ENCODE data around the gene HELZ2. TPM values are rescaled to one million over a fixed set of nuclear protein-coding genes. Genes with fewer than 3 reads are reported as not detected.

Gene HELZ2
- total RNA-seq, 1 experiment from 2014 or later, result 33.4 TPM

GRCh38 chr20:63557481-63557891 lies 16.6 kb downstream of the HELZ2 start:
- H3K9ac ChIP-seq (ENCODE audit: low read length), result no peak overlapping the region
- H3K9me3 ChIP-seq (ENCODE audit: low read length), result no peaks in the 10 kb centered on the region
- H4K20me1 ChIP-seq (ENCODE audit: low read length), result no peaks in the 10 kb centered on the region
- H2AFZ ChIP-seq (ENCODE audit: low read length), result no peak overlapping the region
- ATAC-seq (no peak), DNase-seq (no peak)
- no peak overlapping the region for H3K27ac ChIP-seq (ENCODE audit: low read length)
- ChIA-PET POLR2A (ENCODE audit: unreplicated experiment) (no interaction called here), CTCF (no interaction called here)
- H3K4me3 ChIP-seq (ENCODE audit: low read length), result no peak overlapping the region
- no peaks in the 10 kb centered on the region for H3K79me2 ChIP-seq (ENCODE audit: low read length)
- no peak overlapping the region for H3K4me2 ChIP-seq (ENCODE audit: low read length)
- no peaks in the 10 kb centered on the region for H3K9me2 ChIP-seq (replicated peaks; ENCODE audit: low read length)
- H3K27me3 ChIP-seq (ENCODE audit: low read length), result no peaks in the 10 kb centered on the region
- H3K36me3 ChIP-seq (ENCODE audit: low read depth, low read length), result peaks cover 4% of the 10 kb centered on the region; the same call in 1 of the 2 replicates
- TF ChIP-seq CTCF (conservative IDR thresholded peaks at IDR 0.05; ENCODE audit: low read depth, low read length) (no peak), EZH2phosphoT487 (IDR thresholded peaks at IDR 0.05; ENCODE audit: borderline replicate concordance, low read length) (no peak), EZH2 (IDR thresholded peaks at IDR 0.05; ENCODE audit: low read length, unreplicated experiment) (no peak)
- intact Hi-C loops (cut with micrococcal nuclease), result no loop called here
- H3K4me1 ChIP-seq (ENCODE audit: insufficient read depth, low read length), result peaks cover 6% of the 10 kb centered on the region
- BruUV-seq (replicated peaks), result no TSS peak
- H3F3A ChIP-seq (ENCODE audit: low read length, unreplicated experiment), result no peaks in the 10 kb centered on the region

- TF ChIP-seq CTCF (conservative IDR thresholded peaks at IDR 0.05; ENCODE audit: low read depth, low read length) (no peak), EZH2 (IDR thresholded peaks at IDR 0.05; ENCODE audit: low read length, unreplicated experiment) (no peak), EZH2phosphoT487 (IDR thresholded peaks at IDR 0.05; ENCODE audit: borderline replicate concordance, low read length) (no peak)
- H3K4me3 ChIP-seq (ENCODE audit: low read length), result no peak overlapping the region
- no peaks in the 10 kb centered on the region for H3K9me2 ChIP-seq (replicated peaks; ENCODE audit: low read length)
- peaks cover 4% of the 10 kb centered on the region; the same call in 1 of the 2 replicates for H3K36me3 ChIP-seq (ENCODE audit: low read depth, low read length)
- peaks cover 7% of the 10 kb centered on the region for H3K4me1 ChIP-seq (ENCODE audit: insufficient read depth, low read length)
- BruUV-seq (replicated peaks), result no TSS peak
- H3F3A ChIP-seq (ENCODE audit: low read length, unreplicated experiment), result no peaks in the 10 kb centered on the region
- ATAC-seq (no peak), DNase-seq (no peak)
- intact Hi-C loops (cut with micrococcal nuclease), result no loop called here
- H4K20me1 ChIP-seq (ENCODE audit: low read length), result no peaks in the 10 kb centered on the region
- H3K9me3 ChIP-seq (ENCODE audit: low read length), result no peaks in the 10 kb centered on the region
- no peaks in the 10 kb centered on the region for H3K27me3 ChIP-seq (ENCODE audit: low read length)
- CTCF ChIA-PET, result no interaction called here
- no peak overlapping the region for H2AFZ ChIP-seq (ENCODE audit: low read length)
- no peaks in the 10 kb centered on the region for H3K79me2 ChIP-seq (ENCODE audit: low read length)
- H3K4me2 ChIP-seq (ENCODE audit: low read length), result no peak overlapping the region
- no peak overlapping the region for H3K9ac ChIP-seq (ENCODE audit: low read length)
- POLR2A ChIA-PET (ENCODE audit: unreplicated experiment), result no interaction called here
- no peak overlapping the region for H3K27ac ChIP-seq (ENCODE audit: low read length)
These were observed 17.1 kb downstream of the HELZ2 start for GRCh38 chr20:63556873-63557478.

GRCh38 chr20:63555661-63556381 lies 18.2 kb downstream of the HELZ2 start:
- POLR2A ChIA-PET (ENCODE audit: unreplicated experiment), result no interaction called here

More at GRCh38 chr20:63555661-63556381, 18.2 kb downstream of the HELZ2 start:
- H3K4me3 ChIP-seq (ENCODE audit: low read length), result no peak overlapping the region
- H3K79me2 ChIP-seq (ENCODE audit: low read length), result no peaks in the 10 kb centered on the region
- no peak overlapping the region for H2AFZ ChIP-seq (ENCODE audit: low read length)
- no TSS peak for BruUV-seq (replicated peaks)
- no peaks in the 10 kb centered on the region for H3K27me3 ChIP-seq (ENCODE audit: low read length)
- peaks cover 7% of the 10 kb centered on the region for H3K4me1 ChIP-seq (ENCODE audit: insufficient read depth, low read length)
- peaks cover 4% of the 10 kb centered on the region; the same call in 1 of the 2 replicates for H3K36me3 ChIP-seq (ENCODE audit: low read depth, low read length)
- no peaks in the 10 kb centered on the region for H3F3A ChIP-seq (ENCODE audit: low read length, unreplicated experiment)
- no peaks in the 10 kb centered on the region for H3K9me3 ChIP-seq (ENCODE audit: low read length)
- ATAC-seq (no peak), DNase-seq (no peak)
- intact Hi-C loops (cut with micrococcal nuclease), result no loop called here
- TF ChIP-seq EZH2 (IDR thresholded peaks at IDR 0.05; ENCODE audit: low read length, unreplicated experiment) (no peak), EZH2phosphoT487 (IDR thresholded peaks at IDR 0.05; ENCODE audit: borderline replicate concordance, low read length) (no peak)
- H4K20me1 ChIP-seq (ENCODE audit: low read length), result no peaks in the 10 kb centered on the region
- CTCF ChIA-PET, result interaction anchor here (0.6 kb wide), 1 partner anchor 418 kb away, joined by 8 read pairs; no protein-coding TSS in a partner anchor
- no peaks in the 10 kb centered on the region for H3K9me2 ChIP-seq (replicated peaks; ENCODE audit: low read length)
- no peak overlapping the region for H3K4me2 ChIP-seq (ENCODE audit: low read length)
- no peak overlapping the region for H3K27ac ChIP-seq (ENCODE audit: low read length)
- no peak overlapping the region for H3K9ac ChIP-seq (ENCODE audit: low read length)

All from PC-3 (cell line).